SK-N-SH treated with all-trans-retinoic acid at 6 μM for 48 hours (cell line): ENCODE measurements around the gene EP400.

ENCODE experiments used
- ATAC-seq: fragments of 200-7000 bp; cut with Tn5 transposase; 3 replicates; pipeline ENCODE4 v1.9.1; 2020; ENCODE audit warnings: mild to moderate bottlenecking, moderate library complexity
- ARNTL ChIP-seq: fragments of 450-650 bp; formaldehyde crosslinking; IDR thresholded peaks from 2 replicates; pipeline ENCODE4 v1.5.0; 2020; ENCODE audit warnings: low read depth, mild to moderate bottlenecking, moderate library complexity, borderline replicate concordance
- BACH2 ChIP-seq: fragments of 250-450 bp; sonication (Bioruptor Pico); IDR thresholded peaks from 2 replicates; pipeline ENCODE4 v1.9.0; 2021; ENCODE audit warnings: mild to moderate bottlenecking, borderline replicate concordance
- CSDC2 ChIP-seq: fragments of 250-450 bp; sonication (Bioruptor Pico); IDR thresholded peaks from 2 replicates; pipeline ENCODE4 v1.5.0; 2020; ENCODE audit warnings: mild to moderate bottlenecking, moderate library complexity
- GLIS3 ChIP-seq: fragments of 250-450 bp; sonication (Bioruptor Pico); IDR thresholded peaks from 2 replicates; pipeline ENCODE4 v1.5.0; 2020; ENCODE audit warnings: mild to moderate bottlenecking, moderate library complexity
- ISL1 ChIP-seq: fragments of 250-450 bp; sonication (Bioruptor Pico); IDR thresholded peaks from 2 replicates; pipeline ENCODE4 v2.1.2; 2022; ENCODE audit warnings: mild to moderate bottlenecking, moderate library complexity
- OSR1 ChIP-seq: fragments of 250-450 bp; sonication (Bioruptor Pico); IDR thresholded peaks from 2 replicates; pipeline ENCODE4 v1.8.0; 2022; ENCODE audit warnings: moderate library complexity, mild to moderate bottlenecking, inconsistent platforms
- PPARA ChIP-seq: fragments of 250-450 bp; sonication (Bioruptor Pico); IDR thresholded peaks from 2 replicates; pipeline ENCODE4 v1.5.0; 2020; ENCODE audit warnings: mild to moderate bottlenecking, borderline replicate concordance
- RARB ChIP-seq: fragments of 250-450 bp; sonication (Bioruptor Pico); IDR thresholded peaks from 2 replicates; pipeline ENCODE4 v1.8.0; 2021; ENCODE audit warnings: mild to moderate bottlenecking, moderate library complexity
- TCF4 ChIP-seq: fragments of 250-450 bp; sonication (Bioruptor Pico); IDR thresholded peaks from 2 replicates; pipeline ENCODE4 v1.8.0; 2021; ENCODE audit warnings: mild to moderate bottlenecking, moderate library complexity, borderline replicate concordance
- TOX ChIP-seq: fragments of 250-450 bp; sonication (Bioruptor Pico); IDR thresholded peaks from 2 replicates; pipeline ENCODE4 v1.8.0; 2021; ENCODE audit warnings: mild to moderate bottlenecking, moderate library complexity, borderline replicate concordance
- TSHZ2 ChIP-seq: fragments of 250-450 bp; sonication (Bioruptor Pico); IDR thresholded peaks from 2 replicates; pipeline ENCODE4 v1.5.0; 2020; ENCODE audit warnings: mild to moderate bottlenecking, moderate library complexity
- ZC3H10 ChIP-seq: fragments of 250-450 bp; sonication (Bioruptor Pico); IDR thresholded peaks from 2 replicates; pipeline ENCODE4 v1.5.1; 2021; ENCODE audit warnings: mild to moderate bottlenecking, moderate library complexity
- ZFP3 ChIP-seq: fragments of 250-450 bp; sonication (Bioruptor Pico); IDR thresholded peaks from 2 replicates; pipeline ENCODE4 v1.5.0; 2020; ENCODE audit warnings: mild to moderate bottlenecking, moderate library complexity
- ZFP30 ChIP-seq: fragments of 450-650 bp; formaldehyde crosslinking; IDR thresholded peaks from 2 replicates; pipeline ENCODE4 v1.5.0; 2022; ENCODE audit warnings: mild to moderate bottlenecking, moderate library complexity
- ZNF565 ChIP-seq: fragments of 450-650 bp; formaldehyde crosslinking; conservative IDR thresholded peaks from 2 replicates; pipeline ENCODE4 v1.5.0; 2020; ENCODE audit warnings: low read depth, mild to moderate bottlenecking, moderate library complexity
- ZNF70 ChIP-seq: fragments of 450-650 bp; formaldehyde crosslinking; IDR thresholded peaks from 2 replicates; pipeline ENCODE4 v1.5.0; 2020; ENCODE audit warnings: mild to moderate bottlenecking, moderate library complexity
- ZNF8 ChIP-seq: fragments of 450-650 bp; formaldehyde crosslinking; IDR thresholded peaks from 2 replicates; pipeline ENCODE4 v1.5.0; 2020; ENCODE audit warnings: mild to moderate bottlenecking, moderate library complexity
- TF ChIP-seq, protein P1 (sequence below): fragments of 250-450 bp; sonication (Bioruptor Pico); IDR thresholded peaks from 2 replicates; pipeline ENCODE4 v1.8.0; 2020; ENCODE audit warnings: mild to moderate bottlenecking, moderate library complexity, borderline replicate concordance
- TF ChIP-seq, protein P2 (sequence below): fragments of 250-450 bp; sonication (Bioruptor Pico); IDR thresholded peaks from 2 replicates; pipeline ENCODE4 v1.8.0; 2021; ENCODE audit warnings: low read depth, mild to moderate bottlenecking, moderate library complexity, borderline replicate concordance
- TF ChIP-seq, protein P3 (sequence below): fragments of 250-450 bp; sonication (Bioruptor Pico); IDR thresholded peaks from 2 replicates; pipeline ENCODE4 v1.5.1; 2021; ENCODE audit warnings: mild to moderate bottlenecking, moderate library complexity
- TF ChIP-seq, protein P4 (sequence below): fragments of 250-450 bp; sonication (Bioruptor Pico); IDR thresholded peaks from 2 replicates; pipeline ENCODE4 v1.5.1; 2020; ENCODE audit warnings: low read depth, mild to moderate bottlenecking, moderate library complexity

The EP400 gene

GRCh38 chr12:132108211-132108832 lies 158.6 kb downstream of the EP400 start:
- TF ChIP-seq ZNF565 (CRISPR knock-in tag) (no peak), GLIS3 (CRISPR knock-in tag) (no peak), PPARA (CRISPR knock-in tag) (no peak), ISL1 (CRISPR knock-in tag) (no peak), TCF4 (CRISPR knock-in tag) (no peak), ARNTL (CRISPR knock-in tag) (no peak), BACH2 (CRISPR knock-in tag) (no peak), CSDC2 (CRISPR knock-in tag) (no peak)
- TF ChIP-seq, protein P1, sequence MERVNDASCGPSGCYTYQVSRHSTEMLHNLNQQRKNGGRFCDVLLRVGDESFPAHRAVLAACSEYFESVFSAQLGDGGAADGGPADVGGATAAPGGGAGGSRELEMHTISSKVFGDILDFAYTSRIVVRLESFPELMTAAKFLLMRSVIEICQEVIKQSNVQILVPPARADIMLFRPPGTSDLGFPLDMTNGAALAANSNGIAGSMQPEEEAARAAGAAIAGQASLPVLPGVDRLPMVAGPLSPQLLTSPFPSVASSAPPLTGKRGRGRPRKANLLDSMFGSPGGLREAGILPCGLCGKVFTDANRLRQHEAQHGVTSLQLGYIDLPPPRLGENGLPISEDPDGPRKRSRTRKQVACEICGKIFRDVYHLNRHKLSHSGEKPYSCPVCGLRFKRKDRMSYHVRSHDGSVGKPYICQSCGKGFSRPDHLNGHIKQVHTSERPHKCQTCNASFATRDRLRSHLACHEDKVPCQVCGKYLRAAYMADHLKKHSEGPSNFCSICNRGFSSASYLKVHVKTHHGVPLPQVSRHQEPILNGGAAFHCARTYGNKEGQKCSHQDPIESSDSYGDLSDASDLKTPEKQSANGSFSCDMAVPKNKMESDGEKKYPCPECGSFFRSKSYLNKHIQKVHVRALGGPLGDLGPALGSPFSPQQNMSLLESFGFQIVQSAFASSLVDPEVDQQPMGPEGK, result no peak
- TF ChIP-seq, protein P2, sequence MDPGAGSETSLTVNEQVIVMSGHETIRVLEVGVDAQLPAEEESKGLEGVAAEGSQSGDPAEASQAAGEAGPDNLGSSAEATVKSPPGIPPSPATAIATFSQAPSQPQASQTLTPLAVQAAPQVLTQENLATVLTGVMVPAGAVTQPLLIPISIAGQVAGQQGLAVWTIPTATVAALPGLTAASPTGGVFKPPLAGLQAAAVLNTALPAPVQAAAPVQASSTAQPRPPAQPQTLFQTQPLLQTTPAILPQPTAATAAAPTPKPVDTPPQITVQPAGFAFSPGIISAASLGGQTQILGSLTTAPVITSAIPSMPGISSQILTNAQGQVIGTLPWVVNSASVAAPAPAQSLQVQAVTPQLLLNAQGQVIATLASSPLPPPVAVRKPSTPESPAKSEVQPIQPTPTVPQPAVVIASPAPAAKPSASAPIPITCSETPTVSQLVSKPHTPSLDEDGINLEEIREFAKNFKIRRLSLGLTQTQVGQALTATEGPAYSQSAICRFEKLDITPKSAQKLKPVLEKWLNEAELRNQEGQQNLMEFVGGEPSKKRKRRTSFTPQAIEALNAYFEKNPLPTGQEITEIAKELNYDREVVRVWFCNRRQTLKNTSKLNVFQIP (CRISPR knock-in tag), result no peak
- no peak for ATAC-seq

- no peak for ATAC-seq
- no peak for TF ChIP-seq CSDC2 (CRISPR knock-in tag)
- TF ChIP-seq ZFP3 (CRISPR knock-in tag), result no peak
- no peak for TF ChIP-seq ZNF8 (CRISPR knock-in tag)
- no peak for TF ChIP-seq ZFP30
- no peak for TF ChIP-seq RARB (CRISPR knock-in tag)
- no peak for TF ChIP-seq ISL1 (CRISPR knock-in tag)
- no peak for TF ChIP-seq TOX (CRISPR knock-in tag)
- TF ChIP-seq GLIS3 (CRISPR knock-in tag), result no peak
- TF ChIP-seq TCF4 (CRISPR knock-in tag), result no peak
- no peak for TF ChIP-seq TSHZ2
- TF ChIP-seq, protein P2 (CRISPR knock-in tag), result no peak
- no peak for TF ChIP-seq ZNF70 (CRISPR knock-in tag)
- TF ChIP-seq, protein P3, sequence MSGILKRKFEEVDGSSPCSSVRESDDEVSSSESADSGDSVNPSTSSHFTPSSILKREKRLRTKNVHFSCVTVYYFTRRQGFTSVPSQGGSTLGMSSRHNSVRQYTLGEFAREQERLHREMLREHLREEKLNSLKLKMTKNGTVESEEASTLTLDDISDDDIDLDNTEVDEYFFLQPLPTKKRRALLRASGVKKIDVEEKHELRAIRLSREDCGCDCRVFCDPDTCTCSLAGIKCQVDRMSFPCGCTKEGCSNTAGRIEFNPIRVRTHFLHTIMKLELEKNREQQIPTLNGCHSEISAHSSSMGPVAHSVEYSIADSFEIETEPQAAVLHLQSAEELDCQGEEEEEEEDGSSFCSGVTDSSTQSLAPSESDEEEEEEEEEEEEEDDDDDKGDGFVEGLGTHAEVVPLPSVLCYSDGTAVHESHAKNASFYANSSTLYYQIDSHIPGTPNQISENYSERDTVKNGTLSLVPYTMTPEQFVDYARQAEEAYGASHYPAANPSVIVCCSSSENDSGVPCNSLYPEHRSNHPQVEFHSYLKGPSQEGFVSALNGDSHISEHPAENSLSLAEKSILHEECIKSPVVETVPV (CRISPR knock-in tag), result no peak
- TF ChIP-seq PPARA (CRISPR knock-in tag), result no peak
- TF ChIP-seq, protein P4, sequence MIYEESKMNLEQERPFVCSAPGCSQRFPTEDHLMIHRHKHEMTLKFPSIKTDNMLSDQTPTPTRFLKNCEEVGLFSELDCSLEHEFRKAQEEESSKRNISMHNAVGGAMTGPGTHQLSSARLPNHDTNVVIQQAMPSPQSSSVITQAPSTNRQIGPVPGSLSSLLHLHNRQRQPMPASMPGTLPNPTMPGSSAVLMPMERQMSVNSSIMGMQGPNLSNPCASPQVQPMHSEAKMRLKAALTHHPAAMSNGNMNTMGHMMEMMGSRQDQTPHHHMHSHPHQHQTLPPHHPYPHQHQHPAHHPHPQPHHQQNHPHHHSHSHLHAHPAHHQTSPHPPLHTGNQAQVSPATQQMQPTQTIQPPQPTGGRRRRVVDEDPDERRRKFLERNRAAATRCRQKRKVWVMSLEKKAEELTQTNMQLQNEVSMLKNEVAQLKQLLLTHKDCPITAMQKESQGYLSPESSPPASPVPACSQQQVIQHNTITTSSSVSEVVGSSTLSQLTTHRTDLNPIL (CRISPR knock-in tag), result no peak
- TF ChIP-seq ZC3H10 (CRISPR knock-in tag), result no peak
- TF ChIP-seq OSR1 (CRISPR knock-in tag), result no peak
- TF ChIP-seq, all 23 proteins: peak for 0
These were observed 160.0 kb downstream of the EP400 start for GRCh38 chr12:132109741-132110140.
